ENCODE measurements around the gene ANO8. TPM values are rescaled to one million over a fixed set of nuclear protein-coding genes. Genes with fewer than 3 reads are reported as not detected.

ANO8 gene
- total and polyA plus RNA-seq, 2 of the 13 experiments (the other 11 are each of a cell fraction or from before 2014, with no cell fraction given): 1.8 to 3.5 TPM

- TF ChIP-seq CEBPZ (IDR thresholded peaks at IDR 0.05; ENCODE audit: low read length): no peak
- no peak for TF ChIP-seq ZNF468 (CRISPR knock-in tag; IDR thresholded peaks at IDR 0.05)
- no peak for TF ChIP-seq RFXAP (CRISPR knock-in tag; IDR thresholded peaks at IDR 0.05; ENCODE audit: borderline replicate concordance)
- TF ChIP-seq HNRNPL (IDR thresholded peaks at IDR 0.05; ENCODE audit: low read depth, low read length): peak; percentile 100
- no peak for TF ChIP-seq HNF1A (IDR thresholded peaks at IDR 0.05; ENCODE audit: low read depth)
- TF ChIP-seq HNF1A (CRISPR knock-in tag; IDR thresholded peaks at IDR 0.05; ENCODE audit: borderline replicate concordance): no peak; the same call in 1 of the 2 replicates
- 0 out of 2 replicates have a peak, but pooled peaks have one; percentile 23 for TF ChIP-seq RARA (CRISPR knock-in tag; IDR thresholded peaks at IDR 0.05)
- no peak for TF ChIP-seq ZBTB4 (CRISPR knock-in tag; IDR thresholded peaks at IDR 0.05; ENCODE audit: borderline replicate concordance)
- no peak for TF ChIP-seq HES4 (CRISPR knock-in tag; IDR thresholded peaks at IDR 0.05; ENCODE audit: borderline replicate concordance)
- no peak for TF ChIP-seq ARNT (IDR thresholded peaks at IDR 0.05)
- TF ChIP-seq NFKBIZ (CRISPR knock-in tag; IDR thresholded peaks at IDR 0.05): no peak
- TF ChIP-seq ZBTB20 (CRISPR knock-in tag; IDR thresholded peaks at IDR 0.05; ENCODE audit: borderline replicate concordance, low read depth): peak; percentile 45; the same call in 1 of the 2 replicates
- peak; percentile 94 for TF ChIP-seq ESRRA (CRISPR knock-in tag; IDR thresholded peaks at IDR 0.05; ENCODE audit: low read depth)
- TF ChIP-seq KMT2B (CRISPR knock-in tag; IDR thresholded peaks at IDR 0.05): no peak; the same call in 1 of the 2 replicates
- no peak for TF ChIP-seq ZNF432 (CRISPR knock-in tag; IDR thresholded peaks at IDR 0.05; ENCODE audit: borderline replicate concordance)
- TF ChIP-seq ZNF720 (CRISPR knock-in tag; IDR thresholded peaks at IDR 0.05): no peak
- TF ChIP-seq ZNF501 (CRISPR knock-in tag; IDR thresholded peaks at IDR 0.05): peak; percentile 71; the same call in 1 of the 2 replicates
- TF ChIP-seq ETV5 (CRISPR knock-in tag; IDR thresholded peaks at IDR 0.05; ENCODE audit: borderline replicate concordance): peak; percentile 87; the same call in 1 of the 2 replicates
- TF ChIP-seq PCBP2 (optimal IDR thresholded peaks at IDR 0.05; ENCODE audit: low read depth, low read length, poor library complexity, severe bottlenecking): no peak
Measured at GRCh38 chr19:17305517-17306284, 29.0 kb downstream of the ANO8 start, which contains the start of gene MRPL34 (continued).
